Measurements from ENCODE around the gene IGFBP5. TPM values are rescaled to one million over a fixed set of nuclear protein-coding genes. Genes with fewer than 3 reads are reported as not detected.
A peak's percentile ranks its signal among the peaks of the same experiment; 100 is the strongest.

The IGFBP5 gene
- total RNA-seq, 1 donor from 2014 or later: not detected

DNA sequence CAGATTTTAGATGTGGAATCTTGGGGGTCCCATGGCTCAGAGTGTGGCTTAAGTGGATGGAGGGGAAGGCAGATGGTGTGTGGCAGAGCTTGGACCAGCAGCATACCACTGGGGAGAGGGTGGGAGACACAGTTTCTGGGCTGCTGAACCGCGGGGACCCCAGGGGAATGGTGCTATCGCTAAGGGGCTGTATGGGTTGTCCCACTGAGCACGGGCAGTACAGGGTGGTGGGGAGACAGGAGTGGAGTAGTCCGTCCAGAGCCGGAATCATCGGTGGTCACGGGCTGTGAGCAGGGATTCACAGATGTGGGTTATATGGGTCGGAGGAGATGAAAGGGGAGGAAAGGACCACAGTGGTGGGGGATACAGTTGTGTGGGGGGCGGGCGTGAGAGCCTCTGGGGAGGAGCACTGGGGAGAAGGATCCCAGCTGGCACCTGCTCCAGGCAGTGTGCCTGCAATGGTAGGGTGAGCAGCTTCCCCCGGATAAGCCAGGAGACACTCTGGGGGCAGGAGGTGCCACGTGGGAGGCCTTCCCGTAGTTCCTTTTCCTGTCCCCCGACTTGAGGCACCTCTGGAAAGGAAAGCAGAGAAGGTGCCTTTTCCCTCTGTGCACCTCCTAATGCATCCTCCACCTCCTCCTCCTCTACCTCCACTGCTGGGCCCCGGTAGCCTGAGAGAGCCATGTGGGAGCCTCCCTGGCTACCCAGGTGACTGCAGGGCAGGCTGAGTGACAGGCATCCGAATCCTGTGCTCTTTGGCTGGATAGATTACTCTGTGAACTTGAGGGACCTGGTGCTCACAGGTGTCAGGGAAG lies 24.9 kb downstream of the IGFBP5 start:
- POLR2A ChIA-PET: no interaction called here
- Mint-ChIP-seq H3K27ac (no peak overlapping the region), H3K4me1 (no peaks in the 10 kb centered on the region), H3K9me3 (no peaks in the 10 kb centered on the region), H3K36me3 (ENCODE audit: low read depth) (no peaks in the 10 kb centered on the region), H3K4me3 (no peak overlapping the region), H3K27me3 (peaks cover 31% of the 10 kb centered on the region)
- ATAC-seq (ENCODE audit: low read depth) (no peak), DNase-seq (no peak)
- intact Hi-C loops (cut with micrococcal nuclease): no loop called here
- CTCF ChIA-PET: no interaction called here
- TF ChIP-seq, protein P1, sequence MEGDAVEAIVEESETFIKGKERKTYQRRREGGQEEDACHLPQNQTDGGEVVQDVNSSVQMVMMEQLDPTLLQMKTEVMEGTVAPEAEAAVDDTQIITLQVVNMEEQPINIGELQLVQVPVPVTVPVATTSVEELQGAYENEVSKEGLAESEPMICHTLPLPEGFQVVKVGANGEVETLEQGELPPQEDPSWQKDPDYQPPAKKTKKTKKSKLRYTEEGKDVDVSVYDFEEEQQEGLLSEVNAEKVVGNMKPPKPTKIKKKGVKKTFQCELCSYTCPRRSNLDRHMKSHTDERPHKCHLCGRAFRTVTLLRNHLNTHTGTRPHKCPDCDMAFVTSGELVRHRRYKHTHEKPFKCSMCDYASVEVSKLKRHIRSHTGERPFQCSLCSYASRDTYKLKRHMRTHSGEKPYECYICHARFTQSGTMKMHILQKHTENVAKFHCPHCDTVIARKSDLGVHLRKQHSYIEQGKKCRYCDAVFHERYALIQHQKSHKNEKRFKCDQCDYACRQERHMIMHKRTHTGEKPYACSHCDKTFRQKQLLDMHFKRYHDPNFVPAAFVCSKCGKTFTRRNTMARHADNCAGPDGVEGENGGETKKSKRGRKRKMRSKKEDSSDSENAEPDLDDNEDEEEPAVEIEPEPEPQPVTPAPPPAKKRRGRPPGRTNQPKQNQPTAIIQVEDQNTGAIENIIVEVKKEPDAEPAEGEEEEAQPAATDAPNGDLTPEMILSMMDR (IDR thresholded peaks at IDR 0.05): no peak

DNA sequence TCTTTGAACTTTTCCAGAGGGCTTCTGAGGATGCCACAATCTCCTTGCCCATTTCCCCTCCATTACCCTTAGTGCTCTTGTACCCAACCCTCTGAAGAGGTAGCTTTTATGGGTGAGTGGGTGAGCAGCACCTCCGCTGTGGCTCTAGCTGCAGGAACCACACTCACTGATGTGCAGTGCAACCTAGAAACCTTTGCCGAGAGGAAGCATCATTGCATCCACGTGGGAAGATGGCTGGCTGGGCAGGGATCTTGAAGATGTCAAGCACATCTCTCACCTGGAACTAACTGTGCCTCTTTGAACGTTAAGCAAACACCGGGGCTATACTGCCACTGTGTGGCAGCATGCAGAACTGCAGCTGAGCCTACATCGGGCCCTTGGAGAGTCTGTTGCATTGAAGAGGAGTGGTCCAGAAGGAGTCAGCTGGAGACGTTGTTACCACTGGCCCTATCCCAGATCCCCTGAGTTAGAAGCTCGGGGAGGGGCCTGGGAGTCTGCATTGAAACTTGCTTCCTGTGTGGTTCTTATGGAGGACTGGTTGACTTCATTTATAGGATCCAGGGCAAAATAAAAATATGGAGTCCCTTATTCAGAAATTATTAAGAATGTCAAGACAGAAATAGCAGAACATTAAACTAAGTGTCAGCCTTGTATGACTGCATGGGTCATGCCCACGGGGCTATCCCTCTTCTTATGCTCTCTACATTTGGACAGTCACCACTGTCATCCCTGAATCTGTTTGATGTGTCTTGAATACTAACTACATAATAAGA lies 28.7 kb downstream of the IGFBP5 start:
- POLR2A ChIA-PET: interaction anchor here (1.7 kb wide), 1 partner anchor 168 kb away, joined by 7 read pairs; the partner anchor contains the start of gene RPL37A
- H3K27ac Mint-ChIP-seq: no peak overlapping the region

DNA sequence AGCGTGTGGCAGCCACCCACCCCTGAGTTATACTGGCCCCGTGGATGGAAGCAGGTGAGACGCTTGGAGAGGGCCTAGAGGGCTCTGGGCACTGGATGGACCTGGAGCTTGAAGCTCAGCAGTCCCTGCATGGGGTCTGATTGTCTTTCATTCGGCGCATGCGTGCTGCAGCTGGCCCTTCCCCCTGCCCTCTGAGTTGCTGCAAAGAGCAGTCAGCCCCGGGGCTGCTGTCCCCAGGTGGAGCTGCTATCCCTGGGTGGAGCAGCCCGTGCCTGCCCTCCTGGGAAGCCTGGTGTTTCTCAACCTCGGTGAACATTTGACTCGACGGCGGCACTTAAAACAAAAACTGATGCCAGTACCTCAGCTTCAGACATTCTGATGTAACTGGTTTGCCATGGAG lies 29.6 kb downstream of the IGFBP5 start:
- ChIA-PET POLR2A (interaction anchor here (1.7 kb wide), 1 partner anchor 167 kb away, joined by 7 read pairs; the partner anchor contains the start of gene RPL37A), CTCF (interaction anchor here (0.8 to 2.8 kb wide), 9 partner anchors 10 to 1047 kb away, joined by 3 to 35 read pairs (median 5); no protein-coding TSS in a partner anchor)
- Mint-ChIP-seq H3K36me3 (ENCODE audit: low read depth) (no peaks in the 10 kb centered on the region), H3K4me3 (no peak overlapping the region), H3K9me3 (no peaks in the 10 kb centered on the region), H3K27ac (no peak overlapping the region), H3K27me3 (peaks cover 37% of the 10 kb centered on the region), H3K4me1 (no peaks in the 10 kb centered on the region)
- ATAC-seq (ENCODE audit: low read depth) (no peak), DNase-seq (no peak)
- TF ChIP-seq, protein P1 (IDR thresholded peaks at IDR 0.05): no peak
- intact Hi-C loops (cut with micrococcal nuclease): loop anchor here (1.0 to 10.0 kb wide), 7 partner anchors 146 to 1211 kb away; no protein-coding TSS in a partner anchor

More for the DNA sequence above, 28.7 kb downstream of the IGFBP5 start:
- ATAC-seq (ENCODE audit: low read depth) (peak; percentile 91), DNase-seq (peak; percentile 58)
- CTCF ChIA-PET: interaction anchor here (0.7 to 2.8 kb wide), 13 partner anchors 11 to 1119 kb away, joined by 3 to 35 read pairs (median 4); no protein-coding TSS in a partner anchor
- Mint-ChIP-seq H3K36me3 (ENCODE audit: low read depth) (no peaks in the 10 kb centered on the region), H3K9me3 (no peaks in the 10 kb centered on the region), H3K4me1 (no peaks in the 10 kb centered on the region), H3K4me3 (no peak overlapping the region), H3K27me3 (peaks cover 38% of the 10 kb centered on the region)
- intact Hi-C loops (cut with micrococcal nuclease): loop anchor here (1.0 to 10.0 kb wide), 8 partner anchors 147 to 1212 kb away; no protein-coding TSS in a partner anchor
- TF ChIP-seq, protein P1 (IDR thresholded peaks at IDR 0.05): no peak

- H3K4me3 Mint-ChIP-seq: no peak overlapping the region
- H3K9me3 Mint-ChIP-seq: no peaks in the 10 kb centered on the region
- TF ChIP-seq, protein P1 (IDR thresholded peaks at IDR 0.05): no peak
- ChIA-PET POLR2A (interaction anchor here (1.7 kb wide), 1 partner anchor 167 kb away, joined by 7 read pairs; the partner anchor contains the start of gene RPL37A), CTCF (interaction anchor here (0.8 to 2.7 kb wide), 3 partner anchors 10 to 632 kb away, joined by 3 to 35 read pairs (median 5); no protein-coding TSS in a partner anchor)
- H3K4me1 Mint-ChIP-seq: no peaks in the 10 kb centered on the region
- DNase-seq: no peak
- ATAC-seq (ENCODE audit: low read depth): no peak
- H3K36me3 Mint-ChIP-seq (ENCODE audit: low read depth): no peaks in the 10 kb centered on the region
- peaks cover 34% of the 10 kb centered on the region for H3K27me3 Mint-ChIP-seq
- H3K27ac Mint-ChIP-seq: no peak overlapping the region
- intact Hi-C loops (cut with micrococcal nuclease): loop anchor here (5.0 to 10.0 kb wide), 2 partner anchors 513 to 1210 kb away; no protein-coding TSS in a partner anchor
These were observed 30.1 kb downstream of the IGFBP5 start for GRCh38 chr2:216665242-216665641.
